ENCODE measurements around the gene VPS54. TPM values are rescaled to one million over a fixed set of nuclear protein-coding genes. Genes with fewer than 3 reads are reported as not detected.

The VPS54 gene
- polyA plus RNA-seq, 1 of the 3 experiments (the other 2 are of a cell fraction), result 5.3 TPM

DNA sequence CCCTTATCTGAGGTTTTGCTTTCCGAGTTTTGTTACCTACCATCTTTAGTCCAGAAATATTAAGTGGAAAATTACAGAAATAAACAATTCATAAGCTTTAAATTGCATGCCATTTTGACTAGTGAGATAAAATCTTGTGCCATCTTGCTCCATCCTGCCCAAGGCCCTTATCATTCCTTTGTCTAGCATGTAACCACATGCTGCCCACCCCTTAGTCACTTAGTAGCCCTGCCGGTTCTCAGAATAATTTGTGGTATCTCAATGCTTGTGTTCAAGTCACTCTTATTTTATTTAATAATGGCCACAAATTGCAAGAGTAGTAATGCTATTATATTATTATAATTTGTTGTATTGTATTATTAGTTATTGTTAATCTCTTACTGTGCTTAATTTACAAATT, 36.8 kb upstream of the VPS54 start:
- no peak for TF ChIP-seq MXI1 (IDR thresholded peaks at IDR 0.05; ENCODE audit: low read depth, low read length)
- no peak for TF ChIP-seq RCOR1 (IDR thresholded peaks at IDR 0.05; ENCODE audit: low read length)
- TF ChIP-seq TCF12 (IDR thresholded peaks at IDR 0.05), result no peak
- TF ChIP-seq, protein P1, sequence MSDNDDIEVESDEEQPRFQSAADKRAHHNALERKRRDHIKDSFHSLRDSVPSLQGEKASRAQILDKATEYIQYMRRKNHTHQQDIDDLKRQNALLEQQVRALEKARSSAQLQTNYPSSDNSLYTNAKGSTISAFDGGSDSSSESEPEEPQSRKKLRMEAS (IDR thresholded peaks at IDR 0.05; ENCODE audit: low read depth), result no peak
- no peak for TF ChIP-seq SMC3 (IDR thresholded peaks at IDR 0.05; ENCODE audit: low read depth, low read length)
- no peak for TF ChIP-seq RAD21 (IDR thresholded peaks at IDR 0.05; ENCODE audit: low read length)
- no peak for TF ChIP-seq ELF1 (IDR thresholded peaks at IDR 0.05)
- TF ChIP-seq CHD2 (IDR thresholded peaks at IDR 0.05; ENCODE audit: low read length, partially characterized antibody), result no peak
- TF ChIP-seq ZBTB33 (IDR thresholded peaks at IDR 0.05; ENCODE audit: borderline replicate concordance, low read depth), result no peak
- TF ChIP-seq TAF1 (IDR thresholded peaks at IDR 0.05; ENCODE audit: borderline replicate concordance, low read depth, low read length), result no peak
- no peak for TF ChIP-seq MEF2A (IDR thresholded peaks at IDR 0.05; ENCODE audit: borderline replicate concordance, low read depth)
- no peak for TF ChIP-seq TEAD4 (IDR thresholded peaks at IDR 0.05; ENCODE audit: borderline replicate concordance, insufficient read depth)
- TF ChIP-seq YY1 (IDR thresholded peaks at IDR 0.05; ENCODE audit: low read depth), result no peak
- TF ChIP-seq FOXJ3 (CRISPR knock-in tag; IDR thresholded peaks at IDR 0.05), result no peak
- TF ChIP-seq, protein P2, sequence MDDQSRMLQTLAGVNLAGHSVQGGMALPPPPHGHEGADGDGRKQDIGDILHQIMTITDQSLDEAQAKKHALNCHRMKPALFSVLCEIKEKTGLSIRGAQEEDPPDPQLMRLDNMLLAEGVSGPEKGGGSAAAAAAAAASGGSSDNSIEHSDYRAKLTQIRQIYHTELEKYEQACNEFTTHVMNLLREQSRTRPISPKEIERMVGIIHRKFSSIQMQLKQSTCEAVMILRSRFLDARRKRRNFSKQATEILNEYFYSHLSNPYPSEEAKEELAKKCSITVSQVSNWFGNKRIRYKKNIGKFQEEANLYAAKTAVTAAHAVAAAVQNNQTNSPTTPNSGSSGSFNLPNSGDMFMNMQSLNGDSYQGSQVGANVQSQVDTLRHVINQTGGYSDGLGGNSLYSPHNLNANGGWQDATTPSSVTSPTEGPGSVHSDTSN (IDR thresholded peaks at IDR 0.05), result no peak
- TF ChIP-seq, protein P3, sequence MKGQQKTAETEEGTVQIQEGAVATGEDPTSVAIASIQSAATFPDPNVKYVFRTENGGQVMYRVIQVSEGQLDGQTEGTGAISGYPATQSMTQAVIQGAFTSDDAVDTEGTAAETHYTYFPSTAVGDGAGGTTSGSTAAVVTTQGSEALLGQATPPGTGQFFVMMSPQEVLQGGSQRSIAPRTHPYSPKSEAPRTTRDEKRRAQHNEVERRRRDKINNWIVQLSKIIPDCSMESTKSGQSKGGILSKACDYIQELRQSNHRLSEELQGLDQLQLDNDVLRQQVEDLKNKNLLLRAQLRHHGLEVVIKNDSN (IDR thresholded peaks at IDR 0.05; ENCODE audit: borderline replicate concordance, low read depth), result no peak
- no peak for TF ChIP-seq FOSL2 (IDR thresholded peaks at IDR 0.05; ENCODE audit: borderline replicate concordance, low read depth)
- TF ChIP-seq IRF3 (IDR thresholded peaks at IDR 0.05; ENCODE audit: low read depth, low read length), result no peak
- no peak for TF ChIP-seq GABPA (IDR thresholded peaks at IDR 0.05; ENCODE audit: low read depth)
- no peak overlapping the region for H2AFZ ChIP-seq (ENCODE audit: low read depth)
- no peaks in the 10 kb centered on the region for H3K9me2 ChIP-seq
- CTCF ChIA-PET, result interaction anchor here (0.7 kb wide), 1 partner anchor 275 kb away, joined by 3 read pairs; no protein-coding TSS in a partner anchor
- no peaks in the 10 kb centered on the region for H3K79me2 ChIP-seq (ENCODE audit: insufficient read depth)
- no peaks in the 10 kb centered on the region for H4K20me1 ChIP-seq (ENCODE audit: insufficient read depth)
- H3K36me3 ChIP-seq (replicated peaks in 1 of 2; ENCODE audit: control insufficient read depth in 1 of 2, insufficient read depth in 2 of 2, low read length in 1 of 2), result no peaks in the 10 kb centered on the region
- peaks cover 0 to 16% of the 10 kb centered on the region in 2 experiments; a peak in 2 of 4 replicates for H3K4me1 ChIP-seq (ENCODE audit: control insufficient read depth in 1 of 2, insufficient read depth in 2 of 2, low read depth in 1 of 2, low read length in 1 of 2)
- H3K9ac ChIP-seq, result no peak overlapping the region
- H3K9me3 ChIP-seq, result no peaks in the 10 kb centered on the region
- peak; percentile 25 for DNase-seq
- H3K4me3 ChIP-seq (ENCODE audit: low read depth in 2 of 2, low read length in 1 of 2), result no peak overlapping the region
- H3K27me3 ChIP-seq (ENCODE audit: insufficient read depth), result no peaks in the 10 kb centered on the region
- no peak overlapping the region for H3K4me2 ChIP-seq
- peak overlapping the region in 1 of 2 experiments; percentile 36; a peak in 2 of 4 replicates for H3K27ac ChIP-seq (ENCODE audit: low read depth in 2 of 2, low read length in 1 of 2)
- WGBS (ENCODE audit: low lambda C conversion rate), result 28% methylated on average over 2 of the region's 2 CpGs
- POLR2A ChIA-PET, result no interaction called here
- no peaks in the 10 kb centered on the region for H3F3A ChIP-seq (replicated peaks; ENCODE audit: insufficient read depth)
